ENCODE measurements around the gene PPP1R1B.
A peak's percentile ranks its signal among the peaks of the same experiment; 100 is the strongest.

The PPP1R1B gene

DNA sequence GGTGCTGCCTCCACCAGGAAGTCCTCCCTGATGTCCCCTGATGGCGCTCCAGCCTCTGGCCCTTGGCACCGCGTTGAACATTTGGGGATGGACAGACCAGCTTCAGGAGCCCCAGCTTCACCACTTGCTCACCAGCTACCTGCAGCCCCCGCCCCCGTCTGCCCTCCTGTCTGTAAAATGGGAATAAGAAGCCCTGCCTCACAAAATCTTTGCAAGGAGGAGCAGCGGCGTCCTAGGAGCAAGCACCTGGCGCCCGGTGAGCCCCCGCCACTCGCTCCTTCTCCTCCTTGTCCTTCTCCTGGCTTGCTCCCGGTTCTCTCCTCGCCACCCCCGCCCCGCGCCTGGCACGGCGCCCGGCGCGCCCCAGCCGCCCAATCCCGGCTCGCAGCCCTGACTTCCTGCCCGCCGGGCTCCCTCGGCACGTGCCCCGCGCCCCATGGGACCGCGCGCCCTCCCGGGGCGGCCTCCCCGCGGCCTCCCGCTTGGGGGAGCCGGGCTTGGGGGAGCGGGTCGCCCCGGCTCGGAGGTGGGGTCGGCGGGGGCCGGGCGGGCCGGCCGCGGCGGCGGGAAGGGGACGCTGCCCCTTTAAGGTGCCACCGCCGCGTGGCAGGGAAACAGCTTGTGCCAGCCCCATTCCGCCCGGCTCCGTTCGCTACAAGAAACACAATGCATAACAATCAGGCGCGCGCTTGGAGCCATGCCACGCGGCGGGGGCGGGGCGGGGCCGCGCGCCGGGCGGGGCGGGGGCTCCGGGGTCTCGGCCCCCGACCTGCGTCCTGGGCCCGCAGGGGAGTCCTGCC, 9.1 kb upstream of the PPP1R1B start:
- DNase-seq = peak; percentile 25

DNA sequence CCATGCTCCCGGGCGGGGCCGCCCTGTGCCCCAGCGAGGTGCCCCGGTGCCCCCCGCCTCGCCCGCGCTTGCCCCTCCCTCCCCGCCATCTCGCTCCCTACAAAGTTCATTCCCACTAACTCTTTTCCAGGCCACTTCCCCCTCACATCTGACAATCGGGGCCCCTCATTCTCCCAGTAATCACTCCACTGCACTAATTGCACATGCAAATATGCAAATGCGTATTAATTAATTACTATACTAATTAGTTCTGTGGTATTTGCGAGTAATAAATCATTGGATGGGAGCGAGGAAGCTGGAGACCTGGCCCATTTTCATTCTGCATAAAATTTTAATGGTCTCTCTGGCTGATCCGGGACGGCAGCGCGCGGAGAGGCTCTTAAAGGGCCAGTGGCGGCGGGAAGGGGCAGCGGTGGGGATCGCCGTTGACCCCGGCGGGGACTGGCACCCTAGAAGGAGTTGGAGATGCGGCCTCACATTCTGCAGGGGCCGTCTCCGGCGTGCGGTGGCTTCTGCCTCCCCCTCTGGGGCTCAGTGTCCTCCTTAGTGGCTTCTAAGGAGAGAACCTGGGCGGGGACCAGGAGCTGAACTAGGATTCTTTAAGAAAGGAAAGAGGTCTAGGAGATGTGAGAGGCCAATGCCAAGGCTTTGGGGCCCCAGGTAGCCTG, 8.4 kb upstream of the PPP1R1B start:
- DNase-seq = no peak

DNA sequence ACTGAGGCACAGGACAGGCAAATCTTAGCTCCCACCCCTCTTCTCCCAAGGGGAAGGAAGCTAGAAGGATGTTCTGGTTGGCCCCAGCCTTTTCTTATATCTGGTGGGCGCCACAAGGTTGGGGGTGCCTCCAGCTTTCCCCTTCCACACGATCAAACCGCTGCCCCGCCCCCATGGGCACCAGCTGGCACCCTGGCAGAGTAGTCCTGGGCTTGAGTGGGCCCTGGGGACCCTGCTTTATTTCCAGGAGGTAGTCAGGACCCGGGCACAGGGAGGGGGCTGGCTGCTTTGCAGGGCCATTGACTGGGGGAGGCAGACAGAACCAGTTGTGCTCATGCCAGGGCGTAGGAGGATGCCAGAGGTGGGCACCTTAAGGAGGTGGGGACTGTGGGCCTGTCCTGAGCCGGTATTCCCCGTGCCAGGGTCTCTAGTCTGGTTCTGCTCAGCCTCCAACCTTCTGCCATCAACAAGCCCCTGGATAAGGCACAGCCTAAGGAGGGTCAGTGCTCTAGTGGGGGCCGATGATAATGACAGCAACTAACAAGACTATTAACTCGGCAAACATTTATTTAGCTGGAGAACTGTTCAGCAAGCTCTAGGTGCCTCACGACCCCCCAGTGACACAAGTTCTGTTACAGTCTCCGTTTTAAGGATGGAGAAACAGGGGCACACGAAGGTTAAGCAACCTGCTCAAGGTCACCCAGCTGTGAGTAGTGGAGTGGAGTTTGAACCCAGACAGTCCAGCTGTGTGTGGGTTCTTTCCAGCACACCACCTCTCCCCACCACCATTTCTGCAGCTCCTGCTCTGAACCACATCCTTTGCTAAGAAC, 7.6 kb upstream of the PPP1R1B start:
- no peak for DNase-seq

DNA sequence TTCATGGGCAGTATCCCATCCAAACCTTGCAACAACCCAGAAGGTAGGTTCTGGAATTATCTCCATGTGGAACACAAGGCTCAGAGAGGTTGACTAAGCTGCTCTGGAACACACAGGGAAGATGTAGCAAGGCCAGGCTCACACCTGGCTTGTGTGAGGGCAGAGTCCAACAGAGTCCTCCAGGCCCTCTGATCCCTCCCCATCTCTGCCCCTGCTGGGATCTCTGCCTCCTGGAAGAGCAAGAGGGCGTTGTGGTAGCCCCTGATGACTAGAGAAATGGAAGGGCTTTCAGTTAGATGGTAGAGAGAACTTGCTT, 7.0 kb upstream of the PPP1R1B start:
- DNase-seq = no peak

DNA sequence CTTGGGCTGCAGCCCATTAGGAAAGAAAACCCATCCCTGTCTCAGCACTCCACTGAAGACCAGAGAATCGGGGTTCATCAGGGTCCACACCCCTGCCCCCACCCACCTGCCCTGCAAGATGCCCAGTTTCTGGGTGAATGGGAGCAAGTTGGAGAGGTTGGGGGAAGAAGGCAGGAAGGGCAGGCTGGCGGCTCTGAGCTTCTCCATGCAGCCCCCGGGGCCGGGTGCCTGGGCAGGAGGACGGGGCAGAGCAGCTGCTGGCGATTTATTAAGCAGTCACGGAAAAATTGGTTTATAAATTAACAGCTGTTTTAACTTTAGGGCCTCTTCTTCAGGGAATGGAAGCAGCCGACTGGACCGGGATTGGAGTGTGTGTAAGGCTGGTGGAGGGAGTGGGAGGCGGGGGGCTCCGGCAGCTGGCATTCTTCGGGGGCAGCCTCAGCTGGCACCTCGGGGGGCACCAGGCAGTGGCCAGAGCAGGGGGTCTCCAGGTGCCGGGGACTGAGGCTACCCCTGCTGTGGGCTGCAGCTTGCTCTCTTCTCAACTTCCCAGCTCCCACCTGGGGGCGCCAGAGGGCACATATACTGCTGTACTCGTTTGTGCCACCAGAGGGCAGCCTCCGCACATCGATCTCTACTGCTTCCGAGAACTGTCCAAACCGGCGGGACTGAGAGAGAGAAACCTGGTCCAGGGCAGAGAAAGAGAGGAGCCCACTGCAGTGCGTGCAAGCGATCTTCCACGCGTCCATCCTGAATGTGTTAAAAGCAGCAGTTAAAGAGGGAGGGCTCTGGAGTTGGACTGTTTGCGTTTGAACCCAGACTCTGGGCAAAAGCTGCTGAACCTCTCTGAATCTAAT, 5.0 kb upstream of the PPP1R1B start:
- DNase-seq = peak; percentile 55

DNA sequence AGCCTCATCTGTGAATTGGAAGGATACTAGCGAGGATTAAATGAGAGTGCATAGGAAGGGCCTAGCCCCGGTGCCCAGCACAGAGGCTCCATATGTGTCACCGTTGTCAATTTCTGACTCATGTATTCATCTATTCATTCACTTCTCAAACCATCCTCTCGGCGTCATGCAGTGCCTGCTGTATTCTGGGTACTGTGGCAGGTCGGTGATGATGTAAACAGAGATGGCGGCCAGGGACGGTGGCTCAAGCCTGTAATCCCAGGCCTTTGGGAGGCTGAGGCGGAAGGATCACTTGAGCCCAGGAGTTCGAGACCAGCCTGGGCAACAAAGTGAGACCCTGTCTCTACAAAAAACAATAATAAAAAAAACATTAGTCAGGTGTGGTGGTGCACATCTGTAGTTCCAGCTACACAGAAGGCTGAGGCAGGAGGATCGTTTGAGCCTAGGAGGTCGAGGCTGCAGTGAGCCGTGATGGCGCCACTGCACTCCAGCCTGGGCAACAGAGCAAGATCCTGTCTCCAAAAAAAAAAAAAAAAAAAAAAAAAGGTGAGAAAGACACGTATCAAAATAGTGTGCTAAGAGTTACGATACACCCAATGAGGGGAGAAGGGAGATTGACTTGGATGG, 4.3 kb upstream of the PPP1R1B start:
- no peak for DNase-seq

DNA sequence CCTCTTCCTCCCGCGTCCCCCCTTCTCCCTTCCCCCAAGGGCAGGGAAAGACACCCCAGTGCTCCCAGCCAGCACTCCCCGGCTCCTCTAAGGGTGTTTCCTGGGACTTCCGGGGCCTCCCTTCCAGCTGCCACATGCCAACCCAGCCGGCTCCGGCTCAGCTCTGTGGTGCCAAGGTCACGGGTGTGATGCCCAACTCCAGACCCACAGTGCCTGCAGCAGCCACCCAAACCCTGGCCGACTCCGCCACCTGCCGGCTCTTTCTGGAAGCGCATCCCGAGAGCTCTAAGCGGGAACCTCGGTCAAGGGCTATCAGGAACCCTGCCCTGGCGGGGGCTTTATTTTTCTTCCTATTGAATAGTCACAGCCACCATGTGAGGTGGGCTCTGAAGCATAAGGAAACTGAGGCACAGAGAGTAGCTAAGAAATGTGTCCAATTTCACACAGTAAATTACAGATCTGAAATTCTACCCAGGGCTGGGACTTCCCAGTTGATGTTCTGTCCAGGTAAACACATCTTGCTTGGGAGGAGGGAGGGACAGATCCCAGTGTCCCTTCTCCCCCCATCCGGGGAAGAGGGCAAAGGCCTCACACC, 3.3 kb upstream of the PPP1R1B start:
- DNase-seq = peak; percentile 45

DNA sequence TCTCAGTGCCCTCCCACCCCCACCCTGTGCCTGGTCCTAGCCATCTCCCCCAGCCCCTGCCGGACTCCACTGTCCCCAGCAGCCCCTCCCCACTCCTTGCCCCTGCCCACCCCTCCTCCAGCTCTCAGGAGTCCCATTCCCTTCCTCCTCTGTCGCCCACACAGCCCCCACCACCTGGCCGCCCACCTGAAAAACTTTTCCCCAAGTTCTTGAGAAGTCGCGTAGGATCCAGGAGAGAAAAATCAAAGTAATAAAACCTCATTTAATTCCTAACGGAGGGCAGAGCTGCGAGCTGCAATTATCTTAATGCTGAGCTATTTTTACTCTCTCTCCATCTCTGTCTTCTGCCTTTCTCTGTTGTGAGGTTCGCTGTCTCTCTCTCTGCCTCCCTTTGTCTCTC, 2.4 kb upstream of the PPP1R1B start:
- no peak for DNase-seq

DNA sequence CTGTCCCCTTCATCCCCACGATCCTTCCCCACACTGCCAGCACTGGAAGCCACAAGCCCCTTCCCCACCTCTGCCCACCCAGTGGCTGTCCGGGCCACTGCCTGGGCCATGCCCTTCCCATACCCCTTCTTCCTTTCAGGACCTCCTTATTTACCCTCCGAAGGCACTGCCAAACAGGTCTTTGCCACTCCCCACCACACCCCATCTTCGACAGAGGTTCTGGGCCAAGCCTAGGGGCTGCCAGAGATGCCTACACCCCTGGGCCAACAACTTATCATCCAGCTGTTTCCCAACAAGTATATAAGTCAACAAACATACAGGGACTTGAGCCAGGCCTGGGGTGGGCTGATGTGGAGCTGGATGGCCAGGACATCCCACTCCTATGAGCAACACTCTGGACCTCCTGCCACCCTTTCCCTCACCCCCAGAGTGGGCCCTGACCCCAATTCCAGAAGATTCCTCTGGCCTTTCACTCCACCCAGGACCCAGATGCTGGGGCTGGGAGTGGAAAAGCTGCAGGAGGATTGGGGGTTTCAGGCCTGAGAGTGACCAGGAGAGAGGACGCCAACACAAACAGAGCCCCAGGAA, 1.5 kb upstream of the PPP1R1B start:
- no peak for DNase-seq

DNA sequence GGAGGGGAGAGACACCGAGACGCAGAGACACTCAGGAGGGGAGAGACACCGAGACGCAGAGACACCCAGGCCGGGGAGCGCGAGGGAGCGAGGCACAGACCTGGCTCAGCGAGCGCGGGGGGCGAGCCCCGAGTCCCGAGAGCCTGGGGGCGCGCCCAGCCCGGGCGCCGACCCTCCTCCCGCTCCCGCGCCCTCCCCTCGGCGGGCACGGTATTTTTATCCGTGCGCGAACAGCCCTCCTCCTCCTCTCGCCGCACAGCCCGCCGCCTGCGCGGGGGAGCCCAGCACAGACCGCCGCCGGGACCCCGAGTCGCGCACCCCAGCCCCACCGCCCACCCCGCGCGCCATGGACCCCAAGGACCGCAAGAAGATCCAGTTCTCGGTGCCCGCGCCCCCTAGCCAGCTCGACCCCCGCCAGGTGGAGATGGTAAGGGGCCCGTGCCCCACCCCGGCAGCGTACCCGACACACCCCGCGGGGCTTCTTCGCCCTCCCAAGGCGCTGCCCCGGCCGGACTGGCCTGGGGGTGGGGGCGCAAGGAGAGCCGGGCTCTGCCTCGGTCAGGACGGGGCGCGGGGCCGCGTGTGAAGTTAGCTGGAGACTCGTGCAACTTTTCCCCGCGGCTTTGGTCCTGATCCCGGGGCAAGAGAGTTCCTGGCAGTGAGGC, 427 bp downstream of the PPP1R1B start:
- no peak for DNase-seq

DNA sequence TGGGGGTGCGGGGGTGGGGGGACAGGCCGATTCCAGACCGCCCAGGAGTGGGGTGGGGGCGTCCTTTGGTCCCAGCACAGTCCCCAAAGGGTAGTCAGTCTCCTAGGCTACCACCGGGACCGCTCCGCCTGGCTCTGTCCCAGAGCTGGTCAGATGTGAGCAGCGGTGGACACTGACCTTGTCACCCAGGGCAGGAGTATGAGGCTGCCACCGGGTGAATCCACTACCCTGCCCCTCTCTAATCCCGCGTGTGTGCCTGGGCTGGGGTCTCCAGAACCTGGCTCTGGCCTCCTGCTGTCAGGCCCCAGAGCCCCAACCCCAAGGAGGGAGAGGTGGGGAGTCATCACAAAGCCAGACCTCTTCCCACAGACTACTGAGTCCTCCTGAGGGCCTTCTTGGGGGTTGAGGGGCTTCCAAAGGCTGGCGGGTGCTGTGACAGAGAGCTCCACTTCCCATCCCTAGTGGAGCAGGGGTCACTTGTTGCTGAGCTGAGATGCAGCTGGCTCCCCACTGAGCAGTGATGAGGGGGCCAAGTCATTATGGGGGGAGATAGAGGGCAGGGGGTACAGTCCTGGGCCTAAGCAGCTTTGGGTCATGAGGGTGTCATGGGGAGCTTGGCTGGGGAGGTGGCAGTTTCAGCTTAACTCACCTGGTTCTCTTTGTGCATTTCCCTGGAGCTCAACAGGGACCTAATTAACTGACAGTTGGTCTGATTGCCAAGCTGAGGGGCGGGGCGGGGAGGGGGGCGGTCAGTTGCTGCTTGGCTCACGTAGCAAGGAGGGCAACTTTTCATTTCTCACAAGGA, 1.2 kb downstream of the PPP1R1B start:
- no peak for DNase-seq

DNA sequence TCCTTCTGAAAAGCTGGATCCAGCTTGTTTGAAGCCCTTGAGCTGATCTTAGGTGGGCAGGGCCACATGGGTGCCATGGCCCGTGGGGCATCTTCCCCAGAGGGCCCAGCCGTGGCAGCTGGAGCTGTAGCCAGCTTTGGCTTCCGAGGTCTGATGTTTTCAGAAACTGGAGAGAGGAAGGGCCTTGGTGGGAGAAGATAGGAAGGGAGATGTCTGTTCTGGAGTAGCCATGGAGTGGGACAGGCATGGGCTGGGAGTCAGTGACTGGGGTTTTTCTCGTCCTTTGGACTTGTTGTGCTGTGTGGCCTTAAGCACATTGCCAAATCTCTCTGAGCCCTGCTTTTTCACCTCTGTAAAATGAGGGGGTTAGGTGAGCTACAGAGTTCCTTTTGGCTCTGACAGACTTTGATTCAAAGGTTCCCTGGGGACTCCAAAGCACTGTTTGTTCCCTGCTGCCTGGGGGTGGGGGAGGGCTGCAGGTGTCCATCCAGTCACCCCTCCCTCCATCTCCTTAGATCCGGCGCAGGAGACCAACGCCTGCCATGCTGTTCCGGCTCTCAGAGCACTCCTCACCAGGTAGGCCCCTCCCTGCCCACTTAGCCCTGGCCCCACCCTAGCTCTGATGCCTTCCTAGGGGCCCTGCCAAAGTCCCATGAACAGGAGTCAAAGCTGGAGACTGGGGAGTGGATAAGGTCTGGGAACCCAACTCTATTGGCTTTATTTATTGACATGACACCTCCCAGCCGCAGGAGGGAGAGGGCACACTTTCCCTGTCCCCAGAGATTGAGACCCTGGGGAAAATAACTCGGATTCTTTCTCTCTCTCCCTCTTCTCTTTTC, 2.1 kb downstream of the PPP1R1B start:
- no peak for DNase-seq

DNA sequence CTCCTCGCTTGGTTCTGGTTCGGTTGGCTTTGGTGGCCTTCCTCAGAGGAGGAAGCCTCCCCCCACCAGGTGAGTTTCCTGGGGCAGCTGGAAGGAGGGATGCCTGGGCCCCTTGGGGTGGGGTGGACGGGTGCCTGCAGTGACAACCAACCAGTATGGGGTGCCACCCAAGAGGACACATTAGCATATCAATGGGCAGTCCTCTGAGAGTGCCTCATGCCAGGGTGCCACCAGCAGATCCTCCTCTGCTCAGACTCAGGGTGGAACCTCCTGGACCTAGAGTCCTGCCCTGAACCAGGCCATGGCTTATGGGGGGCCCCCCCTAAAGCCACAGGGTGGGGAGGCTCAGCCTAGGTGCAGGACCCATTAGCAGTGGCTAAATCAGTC, 2.7 kb downstream of the PPP1R1B start:
- no peak for DNase-seq

DNA sequence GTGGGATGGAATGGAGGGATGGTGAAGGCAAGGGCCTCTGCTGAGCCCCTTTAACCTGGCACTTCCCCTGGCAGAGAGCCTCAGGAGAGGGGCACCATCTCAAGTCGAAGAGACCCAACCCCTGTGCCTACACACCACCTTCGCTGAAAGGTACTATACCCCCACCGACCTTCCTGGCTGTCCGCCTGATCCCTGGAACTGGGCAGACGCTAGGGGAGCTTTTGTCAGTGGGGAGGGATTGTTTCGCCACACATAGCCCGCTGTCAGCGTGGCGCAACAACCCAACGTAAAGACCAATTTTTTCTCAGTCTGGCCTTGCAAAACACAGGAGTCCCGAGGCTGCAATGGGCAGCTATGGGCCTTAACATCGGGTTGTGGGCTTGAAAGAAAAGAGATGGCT, 3.1 kb downstream of the PPP1R1B start:
- no peak for DNase-seq

DNA sequence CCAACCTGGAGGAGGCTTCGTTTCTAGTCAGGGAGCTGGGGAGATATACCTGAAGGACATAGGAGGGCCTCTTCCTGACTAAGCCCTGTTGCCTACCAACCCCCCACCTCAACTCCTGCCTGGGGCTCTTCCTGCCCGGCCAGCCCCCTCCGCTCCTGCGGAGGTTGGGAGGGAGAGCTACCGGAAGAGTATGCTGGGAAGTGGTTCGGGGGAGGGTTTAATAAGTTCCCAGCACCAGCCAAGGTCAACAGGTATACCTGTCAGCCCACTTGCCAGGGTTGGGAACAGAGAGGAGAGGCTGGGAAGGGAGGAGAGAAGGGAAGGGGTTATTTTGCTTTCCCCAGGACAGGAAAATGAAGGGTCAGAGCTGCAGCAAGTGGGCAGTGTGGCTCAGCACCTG, 4.7 kb downstream of the PPP1R1B start:
- DNase-seq = no peak

DNA sequence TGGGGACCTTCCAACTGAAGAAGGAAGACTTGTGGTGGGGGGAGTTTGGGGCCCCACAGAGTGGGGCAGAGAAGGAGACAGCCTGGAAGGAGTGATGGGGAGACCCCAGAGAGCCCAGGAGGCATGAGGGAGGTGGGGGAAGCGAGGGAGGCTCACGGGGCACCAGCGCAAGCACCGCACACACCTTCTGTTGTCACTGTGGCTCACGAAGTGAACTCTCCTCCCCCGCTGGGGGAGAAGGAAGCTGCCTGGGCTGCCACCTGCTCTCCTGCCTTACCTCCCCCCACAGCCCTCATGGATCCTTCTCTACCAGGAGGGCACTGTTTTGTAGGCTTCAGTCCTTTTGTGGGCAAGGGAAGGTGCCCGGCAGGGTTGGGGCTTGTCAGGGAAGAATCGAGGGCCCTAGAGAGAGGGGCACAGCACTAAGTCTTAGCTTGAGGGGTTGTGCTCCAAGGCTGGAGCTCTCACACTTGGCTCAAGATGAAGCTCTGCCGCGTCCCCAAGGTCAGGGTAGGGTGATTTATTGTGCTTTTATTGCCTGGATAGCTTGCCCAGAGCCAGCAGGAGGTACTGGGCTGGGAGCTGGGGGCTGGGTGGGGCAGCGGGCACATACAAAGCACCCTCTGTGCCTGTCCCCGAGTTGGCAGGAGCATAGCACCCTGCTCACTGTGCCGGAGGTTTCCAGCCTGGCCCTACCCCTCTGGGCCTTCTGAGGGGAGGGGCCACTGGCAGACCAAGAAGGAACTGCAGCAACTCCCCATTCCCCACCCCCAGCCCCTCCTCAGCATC, 5.6 kb downstream of the PPP1R1B start:
- DNase-seq = no peak

DNA sequence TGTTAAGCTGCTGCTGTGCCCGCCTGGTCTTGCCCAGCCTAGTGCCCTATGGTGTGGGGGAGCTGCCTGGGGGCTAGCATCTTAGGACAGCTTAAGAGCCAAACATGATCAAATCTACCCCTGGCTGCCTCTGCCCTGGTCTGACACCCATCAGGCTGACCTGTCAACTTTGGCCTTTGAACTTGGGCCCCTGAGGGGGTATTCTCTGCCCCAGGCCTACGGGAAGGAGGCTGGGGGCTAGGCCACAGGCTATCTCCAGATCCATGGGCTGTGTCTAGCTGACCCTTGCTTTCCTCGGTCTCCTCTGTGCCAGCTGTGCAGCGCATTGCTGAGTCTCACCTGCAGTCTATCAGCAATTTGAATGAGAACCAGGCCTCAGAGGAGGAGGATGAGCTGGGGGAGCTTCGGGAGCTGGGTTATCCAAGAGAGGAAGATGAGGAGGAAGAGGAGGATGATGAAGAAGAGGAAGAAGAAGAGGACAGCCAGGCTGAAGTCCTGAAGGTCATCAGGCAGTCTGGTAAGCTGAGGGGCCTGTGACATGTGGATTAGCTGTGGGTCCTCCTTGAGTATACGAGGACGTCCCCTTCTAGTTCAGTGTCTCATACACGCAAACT, 6.9 kb downstream of the PPP1R1B start:
- DNase-seq = no peak

DNA sequence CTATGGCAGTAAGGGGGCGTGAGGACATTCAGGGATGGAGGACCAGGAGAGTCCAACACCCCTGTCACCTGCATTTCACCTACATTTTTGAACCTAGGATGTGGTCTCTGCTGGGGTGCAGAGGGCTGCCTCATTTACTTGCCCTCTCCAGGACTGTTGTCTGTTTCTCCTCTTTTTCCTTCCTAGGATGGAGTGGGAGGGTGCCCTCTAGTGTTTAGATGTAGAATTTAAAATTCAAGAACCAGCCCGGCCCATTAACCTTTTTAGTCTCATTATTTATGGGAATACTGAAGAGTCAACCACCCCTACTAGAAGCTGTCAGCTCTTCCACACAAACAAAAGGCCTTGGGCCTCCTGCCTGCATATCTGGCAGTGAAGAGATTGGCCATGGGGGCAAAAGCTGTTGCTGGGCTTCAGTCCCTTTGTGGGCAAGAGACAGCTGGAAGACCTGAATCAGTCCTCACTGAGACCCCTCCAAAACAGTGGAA, 7.7 kb downstream of the PPP1R1B start:
- DNase-seq = peak; percentile 39

All from HCEC 1CT (cell line).